Keratinocyte (primary cell): ENCODE data around the gene ACOT13. TPM values are rescaled to one million over a fixed set of nuclear protein-coding genes. Genes with fewer than 3 reads are reported as not detected.
"Not testable (repeated sequence)": the region's sequence is repeated elsewhere in the genome, so short reads cannot be mapped to it uniquely, and the experiment has no call there.

ENCODE experiments used
- DNase-seq: peaks from one replicate; pipeline ENCODE4 v3.0.0-alpha.2; 2011; ENCODE audit warnings: low read depth, missing footprints, low spot score
- FAIRE-seq: peaks from 2 replicates; lab custom pipeline; 2011; peaks lifted over from hg19 to GRCh38; lab: Jason Lieb, UNC
- H2AFZ ChIP-seq: 2 replicates; pipeline ENCODE4 v1.6.0; 2012; ENCODE audit warnings: low read length, control low read depth, inconsistent platforms; ENCODE audit not compliant: control insufficient read depth
- H3K27ac ChIP-seq: 2 replicates; pipeline ENCODE4 v1.5.1; 2011; ENCODE audit warnings: low read length; ENCODE audit not compliant: control insufficient read depth, insufficient read depth
- H3K27me3 ChIP-seq: 3 replicates; pipeline ENCODE4 v1.6.0; 2011; ENCODE audit warnings: low read length; ENCODE audit not compliant: control insufficient read depth, insufficient read depth; ENCODE audit errors: extremely low read depth
- H3K36me3 ChIP-seq, 2 experiments: 2 replicates in 1 of 2; 3 replicates in 1 of 2; pipeline ENCODE4 v1.5.1; 2011; ENCODE audit warnings: low read length in 2 of 2, mild to moderate bottlenecking in 1 of 2; ENCODE audit not compliant: control insufficient read depth in 2 of 2, insufficient read depth in 2 of 2; ENCODE audit errors: extremely low read depth in 1 of 2
- H3K4me1 ChIP-seq: 3 replicates; pipeline ENCODE4 v1.5.1; 2011; ENCODE audit warnings: low read length; ENCODE audit not compliant: control insufficient read depth, insufficient read depth; ENCODE audit errors: extremely low read depth
- H3K4me2 ChIP-seq: 3 replicates; pipeline ENCODE4 v1.6.0; 2011; ENCODE audit warnings: low read depth, low read length; ENCODE audit not compliant: control insufficient read depth, insufficient read depth; ENCODE audit errors: extremely low read depth
- H3K4me3 ChIP-seq, 3 experiments: fragments of 200-600 bp in 1 of 3; sonication (generic) in 1 of 3; 2 replicates in 2 of 3; 3 replicates in 1 of 3; pipeline ENCODE4 v1.5.1; 2011 to 2016; ENCODE audit warnings: low read length in 3 of 3, mild to moderate bottlenecking in 3 of 3, control low read depth in 2 of 3, inconsistent platforms in 1 of 3, low read depth in 1 of 3, mixed read lengths in 1 of 3, mixed run types in 1 of 3, moderate library complexity in 1 of 3; ENCODE audit not compliant: control insufficient read depth in 2 of 3, insufficient read depth in 2 of 3; ENCODE audit errors: extremely low read depth in 1 of 3
- H3K79me2 ChIP-seq: 2 replicates; pipeline ENCODE4 v1.6.0; 2012; ENCODE audit warnings: low read length; ENCODE audit not compliant: control insufficient read depth, insufficient read depth
- H3K9ac ChIP-seq: 3 replicates; pipeline ENCODE4 v1.6.0; 2011; ENCODE audit warnings: low read length; ENCODE audit not compliant: control insufficient read depth, insufficient read depth; ENCODE audit errors: extremely low read depth
- H3K9me1 ChIP-seq: 3 replicates; pipeline ENCODE4 v1.6.0; 2011; ENCODE audit warnings: low read length; ENCODE audit not compliant: control insufficient read depth, insufficient read depth; ENCODE audit errors: extremely low read depth
- H3K9me3 ChIP-seq: 2 replicates; pipeline ENCODE4 v1.5.1; 2012; ENCODE audit warnings: low read depth, low read length; ENCODE audit not compliant: control insufficient read depth
- H4K20me1 ChIP-seq: 3 replicates; pipeline ENCODE4 v1.6.0; 2011; ENCODE audit warnings: low read length; ENCODE audit not compliant: control insufficient read depth, insufficient read depth; ENCODE audit errors: extremely low read depth
- CTCF ChIP-seq, 3 experiments: IDR thresholded peaks in 1 of 3; conservative IDR thresholded peaks in 1 of 3; optimal IDR thresholded peaks in 1 of 3; 2 replicates in 2 of 3; 3 replicates in 1 of 3; pipeline versions ENCODE3 to v1.5.1; 2011; ENCODE audit warnings: low read length in 3 of 3, mild to moderate bottlenecking in 3 of 3, moderate library complexity in 2 of 3, control low read depth in 1 of 3, inconsistent platforms in 1 of 3; ENCODE audit not compliant: insufficient read depth in 2 of 3; ENCODE audit errors: extremely low read depth in 1 of 3
- EZH2 ChIP-seq: IDR thresholded peaks from one replicate; pipeline ENCODE4 v1.6.1; 2012; ENCODE audit warnings: inconsistent platforms, mild to moderate bottlenecking, low read length, moderate library complexity
- dilution Hi-C: fragments of 300-500 bp; cut with MboI; formaldehyde crosslinking; loops from one replicate; pipeline ENCODE4 v1.7.0; 2020; ENCODE audit warnings: low sequenced_read_pairs; ENCODE audit not compliant: extremely low pct_ligation_motif_present
- polyA plus RNA-seq, 5 experiments: library from polyadenylated mRNA; depleted of rRNA in 3 of 5; stranded (reverse) in 3 of 5; stranded (forward) in 1 of 5; unstranded in 1 of 5; fragments of >200 nt; gene quantifications; 1 replicate in 1 of 5; 2 replicates in 3 of 5; 3 replicates in 1 of 5; pipeline versions ENCODE4 v1.2.1 to v1.2.3, GENCODE V29; 2011 to 2012; ENCODE audit warnings: missing spikeins in 2 of 5, low read depth in 1 of 5, low replicate concordance in 1 of 5

The ACOT13 gene
- polyA plus RNA-seq, 1 donor (not counting 4 experiments of a cell fraction or from before 2014, with no cell fraction given) = 57.9 TPM

DNA sequence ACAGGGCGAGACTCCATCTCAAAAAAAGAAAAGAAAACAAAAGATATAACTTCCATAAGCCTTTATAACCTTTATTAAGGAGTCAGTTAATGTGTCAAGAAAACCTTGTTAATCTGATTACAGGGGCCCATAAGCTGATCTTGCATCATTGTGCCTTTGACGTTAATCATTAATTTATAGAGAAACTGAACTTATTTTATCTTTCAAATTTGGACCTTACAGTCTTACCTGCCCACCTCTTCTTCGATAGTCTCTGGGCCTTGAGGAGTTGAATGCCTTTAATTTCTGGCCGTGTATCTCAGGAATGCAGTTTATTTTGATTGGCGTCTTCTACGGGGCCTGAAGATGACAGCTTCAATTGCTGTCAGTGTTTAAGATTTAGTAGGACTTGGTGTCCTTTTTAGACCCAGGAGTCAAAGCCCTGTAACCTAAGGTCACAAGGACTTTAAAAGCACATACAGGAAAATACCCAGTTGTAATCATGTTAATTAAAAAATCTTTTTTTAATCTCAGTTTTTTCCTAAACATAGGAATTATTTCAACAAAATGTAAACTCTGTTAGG is 5.8 kb downstream of the ACOT13 start:
- dilution Hi-C loops = no loop called here
- no peak overlapping the region for H3K9ac ChIP-seq
- H4K20me1 ChIP-seq = no peaks in the 10 kb centered on the region
- H3K27ac ChIP-seq = no peak overlapping the region
- TF ChIP-seq CTCF (optimal IDR thresholded peaks at IDR 0.05 in 1 of 3, IDR thresholded peaks at IDR 0.05 in 1 of 3, conservative IDR thresholded peaks at IDR 0.05 in 1 of 3; ENCODE audit: extremely low read depth in 1 of 3, insufficient read depth in 2 of 3, low read length in 3 of 3) (no peak), EZH2 (no peak)
- H3K9me1 ChIP-seq = no peaks in the 10 kb centered on the region
- H3K27me3 ChIP-seq = no peaks in the 10 kb centered on the region
- peaks cover 5% of the 10 kb centered on the region for H3K79me2 ChIP-seq
- H3K4me2 ChIP-seq = no peak overlapping the region
- DNase-seq (no peak), FAIRE-seq (no peak)
- H3K36me3 ChIP-seq = no peaks in the 10 kb centered on the region
- peaks cover 2% of the 10 kb centered on the region for H3K9me3 ChIP-seq
- no peak overlapping the region for H3K4me3 ChIP-seq
- H2AFZ ChIP-seq = no peak overlapping the region
- peaks cover 3% of the 10 kb centered on the region for H3K4me1 ChIP-seq

GRCh38 chr6:24673625-24674024 is 6.7 kb downstream of the ACOT13 start:
- Histone ChIP-seq H4K20me1 (no peaks in the 10 kb centered on the region), H3K27me3 (no peaks in the 10 kb centered on the region), H3K4me3 (no peak overlapping the region), H3K9me1 (no peaks in the 10 kb centered on the region), H3K27ac (no peak overlapping the region), H2AFZ (no peak overlapping the region), H3K4me2 (no peak overlapping the region), H3K9ac (no peak overlapping the region), H3K9me3 (peaks cover 2% of the 10 kb centered on the region), H3K4me1 (no peaks in the 10 kb centered on the region), H3K79me2 (no peaks in the 10 kb centered on the region), H3K36me3 (no peaks in the 10 kb centered on the region)
- TF ChIP-seq CTCF (optimal IDR thresholded peaks at IDR 0.05 in 1 of 3, IDR thresholded peaks at IDR 0.05 in 1 of 3, conservative IDR thresholded peaks at IDR 0.05 in 1 of 3; ENCODE audit: extremely low read depth in 1 of 3, insufficient read depth in 2 of 3, low read length in 3 of 3) (no peak), EZH2 (no peak)
- no peak for FAIRE-seq
- no peak for DNase-seq
- dilution Hi-C loops = no loop called here

- H3K9me3 ChIP-seq, H3K27ac ChIP-seq, DNase-seq, FAIRE-seq, H3K4me3 ChIP-seq, H3K79me2 ChIP-seq, H4K20me1 ChIP-seq, dilution Hi-C loops, H3K9ac ChIP-seq, H3K4me2 ChIP-seq, H3K27me3 ChIP-seq, H2AFZ ChIP-seq, H3K36me3 ChIP-seq, H3K4me1 ChIP-seq, H3K9me1 ChIP-seq: not testable (repeated sequence)
Measured at GRCh38 chr6:24678792-24679352, 12.0 kb downstream of the ACOT13 start.
